ENCODE measurements around the gene EBLN2.

Gene EBLN2
- 7.2 to 22.9 (median 9.8) reads per million in 9 experiments for total RNA-seq

DNA sequence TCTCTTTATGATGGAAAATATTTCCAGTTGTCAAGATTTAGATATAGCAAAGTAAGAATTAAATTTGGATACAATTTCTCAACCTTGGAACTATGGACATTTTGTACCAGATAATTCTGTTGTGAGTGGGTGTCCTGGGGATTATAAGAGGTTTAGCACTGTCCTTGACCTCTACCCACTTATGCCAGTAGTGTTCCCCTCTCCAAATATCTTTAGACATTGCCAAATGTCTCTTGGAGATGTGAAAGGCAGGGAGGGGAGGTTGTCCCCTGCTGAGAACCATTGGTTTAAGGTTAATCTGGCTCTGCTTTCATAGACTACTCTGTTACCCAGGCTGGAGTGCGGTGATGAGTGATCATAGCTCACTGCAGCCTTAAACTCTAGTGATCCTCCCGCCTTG is at the start of gene EBLN2:
TSS of gene EBLN2 (plus strand) at position 244 of the 400 bp plus-strand sequence. CDS start 423 bp downstream, outside the sequence.
- H3K27ac Mint-ChIP-seq: peak within 1 kb of the TSS in 1 of 2 donors; percentile 7

DNA sequence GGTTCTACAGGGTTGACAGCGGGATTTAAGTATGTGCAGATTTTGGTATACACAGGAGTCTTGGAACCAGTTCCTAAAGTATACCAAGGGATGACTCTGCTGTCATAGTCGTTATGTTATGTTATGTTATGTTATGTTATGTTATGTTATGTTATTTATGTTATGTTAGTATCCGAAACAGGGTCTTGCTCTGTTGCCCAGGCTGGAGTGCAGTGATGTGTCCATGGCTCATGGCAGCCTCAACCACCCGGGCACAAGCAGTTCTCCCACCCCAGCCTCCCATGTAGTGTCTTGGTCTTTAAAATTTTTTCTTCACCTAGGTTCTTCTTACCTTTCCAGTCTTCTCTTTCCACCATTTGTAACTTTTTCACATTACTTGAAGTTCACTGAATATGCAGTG is 43.2 kb upstream of the EBLN2 start:
- Mint-ChIP-seq H3K36me3 (ENCODE audit: insufficient read depth) (peaks cover 19% of the 10 kb centered on the region), H3K4me1 (ENCODE audit: low read depth in 2 of 2) (peaks cover 35 to 60% of the 10 kb centered on the region in 2 donors), H3K27me3 (no peaks in the 10 kb centered on the region), H3K27ac (peak overlapping the region in 1 of 2 donors; percentile 10), H3K4me3 (peak overlapping the region in 1 of 2 donors; percentile 3), H3K9me3 (no peaks in the 10 kb centered on the region)
- ATAC-seq (replicated peaks): no peak
- no peak for DNase-seq

More for the DNA sequence above, at the start of gene EBLN2:
- Mint-ChIP-seq H3K36me3 (ENCODE audit: insufficient read depth) (peaks cover 50% of the 10 kb centered on the region), H3K4me1 (ENCODE audit: low read depth in 2 of 2) (peaks cover 3 to 6% of the 10 kb centered on the region in 2 donors), H3K9me3 (no peaks in the 10 kb centered on the region), H3K4me3 (no peak within 1 kb of the TSS), H3K27me3 (no peaks in the 10 kb centered on the region)
- no peak for ATAC-seq (replicated peaks)
- no peak for DNase-seq

DNA sequence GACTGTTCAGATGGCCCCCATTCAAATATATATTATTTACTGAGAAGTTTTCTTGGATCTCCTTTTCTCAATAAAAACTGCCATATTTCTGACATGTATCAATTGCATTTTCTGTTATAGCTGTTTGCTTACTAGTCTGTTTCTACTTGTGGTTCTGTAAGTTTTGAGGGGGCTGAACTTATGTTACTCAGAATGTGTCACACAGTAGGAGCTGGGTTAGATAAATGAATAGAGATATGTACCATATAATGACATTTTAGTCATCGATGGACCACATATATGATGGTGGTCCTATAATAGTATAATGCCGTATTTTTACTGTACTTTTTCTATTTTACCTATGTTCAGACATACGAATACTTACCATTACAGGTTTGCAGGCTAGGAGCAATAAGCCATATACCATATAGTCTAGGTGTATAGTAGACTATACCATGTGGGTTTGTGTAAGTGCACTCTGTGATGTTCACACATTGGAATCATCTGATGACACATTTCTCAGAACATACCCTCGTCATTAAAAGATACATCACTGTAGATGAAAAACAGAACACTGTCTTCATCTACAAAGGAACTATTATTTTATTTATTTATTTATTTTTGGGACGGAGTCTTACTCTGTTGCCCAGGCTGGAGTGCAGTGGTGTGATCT is 42.5 kb upstream of the EBLN2 start:
- peak overlapping the region in 1 of 2 donors; percentile 10 for H3K27ac Mint-ChIP-seq
- H3K4me3 Mint-ChIP-seq: peak overlapping the region in 1 of 2 donors; percentile 3
- ATAC-seq (replicated peaks): peak; percentile 47
- peaks cover 19% of the 10 kb centered on the region for H3K36me3 Mint-ChIP-seq (ENCODE audit: insufficient read depth)
- no peak for DNase-seq
- peaks cover 35 to 57% of the 10 kb centered on the region in 2 donors for H3K4me1 Mint-ChIP-seq (ENCODE audit: low read depth in 2 of 2)
- H3K9me3 Mint-ChIP-seq: no peaks in the 10 kb centered on the region
- H3K27me3 Mint-ChIP-seq: no peaks in the 10 kb centered on the region

DNA sequence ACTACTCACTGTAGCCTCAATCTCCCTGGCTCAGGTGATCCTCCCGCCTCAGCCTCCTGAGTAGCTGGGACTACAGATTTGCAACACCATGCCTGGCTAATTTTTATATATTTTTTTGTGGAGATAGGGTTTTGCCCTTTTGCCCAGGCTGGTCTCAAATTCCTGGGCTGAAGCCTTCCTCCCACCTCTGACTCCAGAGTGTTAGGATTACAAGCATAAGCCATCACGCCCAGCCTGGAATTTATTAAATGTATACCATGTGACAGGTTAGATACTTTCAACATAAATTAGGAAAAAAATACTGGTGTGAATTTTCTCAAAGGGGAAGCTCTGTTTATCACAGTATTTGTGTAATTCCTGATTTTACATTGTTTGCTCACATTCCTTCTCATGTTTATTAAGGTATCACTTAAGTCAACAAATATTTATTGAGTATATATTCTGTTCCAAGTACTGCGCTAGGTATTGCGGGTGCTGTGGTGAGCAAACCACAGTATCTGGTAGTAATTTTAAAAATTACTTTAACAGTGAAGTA is 40.1 kb upstream of the EBLN2 start:
- ATAC-seq (replicated peaks): no peak
- Mint-ChIP-seq H3K4me3 (no peak overlapping the region), H3K9me3 (no peaks in the 10 kb centered on the region), H3K4me1 (ENCODE audit: low read depth in 2 of 2) (peaks cover 42 to 68% of the 10 kb centered on the region in 2 donors), H3K36me3 (ENCODE audit: insufficient read depth) (peaks cover 7% of the 10 kb centered on the region), H3K27me3 (no peaks in the 10 kb centered on the region), H3K27ac (peak overlapping the region in 1 of 2 donors; percentile 21)
- DNase-seq: no peak

DNA sequence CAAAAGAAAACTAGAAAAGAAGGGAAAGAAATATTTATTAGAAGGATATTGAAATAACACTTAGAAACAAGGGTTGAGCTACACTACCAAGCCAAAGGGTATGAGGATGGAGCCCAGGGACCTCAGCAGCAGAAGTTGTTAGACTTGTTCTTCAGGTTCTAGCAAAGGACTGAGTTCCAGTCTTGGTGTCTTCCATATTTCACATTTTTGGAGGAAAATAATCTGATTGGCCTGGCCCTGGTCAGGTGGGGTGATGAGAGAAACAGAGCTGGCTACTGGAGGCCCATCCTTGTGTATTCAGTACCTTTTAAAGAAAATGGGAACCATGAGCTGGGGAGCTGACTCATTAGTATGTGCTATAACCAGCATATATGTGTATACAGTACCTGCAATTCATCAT is 36.6 kb upstream of the EBLN2 start:
- no peak for DNase-seq
- Mint-ChIP-seq H3K36me3 (ENCODE audit: insufficient read depth) (peaks cover 5% of the 10 kb centered on the region), H3K9me3 (no peaks in the 10 kb centered on the region), H3K27me3 (no peaks in the 10 kb centered on the region), H3K4me1 (ENCODE audit: low read depth in 2 of 2) (peaks cover 43 to 74% of the 10 kb centered on the region in 2 donors), H3K27ac (peak overlapping the region; percentile 36 to 47), H3K4me3 (peak overlapping the region in 1 of 2 donors; percentile 39)
- no peak for ATAC-seq (replicated peaks)

DNA sequence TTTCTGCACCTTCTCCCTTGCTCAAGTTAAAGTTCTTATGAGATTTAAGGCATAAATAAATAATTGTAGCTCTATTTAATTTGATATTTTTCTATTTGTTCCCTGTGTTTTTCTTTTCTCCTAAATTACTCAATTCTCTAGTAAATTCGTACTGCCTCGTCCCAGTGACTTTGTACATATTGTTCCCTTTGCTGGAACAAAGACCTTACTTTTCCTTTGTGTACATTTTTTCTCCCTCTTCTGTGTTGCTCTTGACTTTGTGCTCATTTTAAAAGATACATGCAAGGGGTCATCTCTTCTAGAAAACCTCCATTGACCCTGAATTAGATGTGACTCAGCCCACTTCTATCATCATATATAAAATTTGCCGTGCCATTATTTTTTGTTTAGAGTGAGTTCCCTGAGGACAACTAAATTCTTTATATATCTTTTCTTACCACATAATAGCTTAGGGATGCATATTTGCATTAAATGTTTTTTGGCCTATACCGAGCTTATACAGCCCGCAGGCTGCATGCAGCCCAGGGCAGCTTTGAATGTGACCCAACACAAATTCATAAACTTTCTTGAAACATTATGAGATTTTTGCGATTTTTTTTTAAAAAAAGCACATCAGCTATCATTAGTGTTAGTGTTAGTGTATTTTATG is 35.2 kb upstream of the EBLN2 start:
- no peak for ATAC-seq (replicated peaks)
- Mint-ChIP-seq H3K27ac (no peak overlapping the region), H3K4me3 (no peak overlapping the region), H3K4me1 (ENCODE audit: low read depth in 2 of 2) (peaks cover 41 to 76% of the 10 kb centered on the region in 2 donors), H3K27me3 (no peaks in the 10 kb centered on the region), H3K9me3 (no peaks in the 10 kb centered on the region), H3K36me3 (ENCODE audit: insufficient read depth) (peaks cover 5% of the 10 kb centered on the region)
- DNase-seq: no peak

DNA sequence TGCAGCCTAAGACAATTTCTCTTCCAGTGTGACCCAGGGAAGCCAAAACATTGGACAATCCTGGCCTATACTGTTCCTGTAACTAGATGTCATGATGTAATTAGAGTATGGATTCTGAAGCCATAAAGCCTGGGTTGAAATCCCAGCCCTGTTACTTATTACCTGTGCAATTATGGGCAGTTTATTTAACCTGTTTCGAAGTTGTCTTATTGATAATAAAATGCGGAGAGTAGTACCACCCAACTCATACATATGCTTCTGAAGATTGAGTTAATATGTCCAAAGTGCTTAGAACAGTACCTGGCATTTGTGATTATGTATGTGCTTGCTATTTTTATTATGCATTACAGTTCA is 34.7 kb upstream of the EBLN2 start:
- H3K9me3 Mint-ChIP-seq: no peaks in the 10 kb centered on the region
- no peak overlapping the region for H3K4me3 Mint-ChIP-seq
- H3K27me3 Mint-ChIP-seq: no peaks in the 10 kb centered on the region
- H3K4me1 Mint-ChIP-seq (ENCODE audit: low read depth in 2 of 2): peaks cover 41 to 74% of the 10 kb centered on the region in 2 donors
- H3K36me3 Mint-ChIP-seq (ENCODE audit: insufficient read depth): peaks cover 5% of the 10 kb centered on the region
- no peak for ATAC-seq (replicated peaks)
- H3K27ac Mint-ChIP-seq: no peak overlapping the region
- no peak for DNase-seq

DNA sequence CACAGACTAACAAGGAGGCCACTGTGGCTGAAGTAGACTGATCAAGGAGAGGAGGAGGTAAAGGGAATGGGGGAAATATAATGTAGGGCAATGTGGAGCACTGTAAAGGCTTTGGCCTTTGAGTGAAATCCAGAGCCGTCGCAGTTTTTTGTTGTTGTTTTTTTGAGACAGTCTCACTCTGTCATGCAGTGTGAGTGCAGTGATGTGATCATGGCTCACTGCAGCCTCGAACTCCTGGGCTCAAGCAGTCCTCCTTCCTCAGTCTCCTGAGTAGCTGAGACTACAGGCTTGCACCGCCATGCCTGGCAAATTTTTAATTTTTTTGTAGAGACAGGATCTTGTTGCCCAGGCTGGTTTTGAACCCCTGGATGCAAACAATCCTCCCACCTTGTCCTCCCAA is 32.7 kb upstream of the EBLN2 start:
- Mint-ChIP-seq H3K27ac (peak overlapping the region; percentile 9 to 64), H3K36me3 (ENCODE audit: insufficient read depth) (peaks cover 9% of the 10 kb centered on the region), H3K27me3 (no peaks in the 10 kb centered on the region), H3K4me3 (peak overlapping the region in 1 of 2 donors; percentile 7), H3K4me1 (ENCODE audit: low read depth in 2 of 2) (peaks cover 41 to 78% of the 10 kb centered on the region in 2 donors), H3K9me3 (no peaks in the 10 kb centered on the region)
- peak; percentile 14 for ATAC-seq (replicated peaks)
- DNase-seq: no peak

DNA sequence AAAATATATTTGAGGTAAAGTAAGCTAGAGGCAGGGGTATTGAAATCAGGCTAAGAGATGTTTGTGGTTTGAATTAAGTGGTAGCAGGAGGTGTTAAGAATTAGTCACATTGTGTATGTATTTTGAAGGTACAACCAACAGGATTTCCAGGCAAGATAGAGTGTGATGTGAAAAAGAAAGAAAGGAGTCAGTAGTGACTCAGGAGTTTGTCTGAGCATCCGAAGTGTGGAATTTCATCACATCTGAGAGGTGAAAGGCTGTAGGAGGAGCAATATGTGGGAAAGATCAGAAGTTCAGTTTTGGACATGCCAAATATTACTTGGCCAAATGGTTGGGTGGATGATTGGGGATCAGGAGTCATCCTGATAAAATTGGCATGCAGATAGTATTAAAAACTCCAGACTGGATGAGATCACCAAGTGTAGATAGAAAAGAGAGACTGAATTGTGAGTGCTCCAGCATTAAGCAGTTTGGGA is 32.1 kb upstream of the EBLN2 start:
- Mint-ChIP-seq H3K36me3 (ENCODE audit: insufficient read depth) (peaks cover 9% of the 10 kb centered on the region), H3K27me3 (no peaks in the 10 kb centered on the region), H3K9me3 (no peaks in the 10 kb centered on the region), H3K27ac (peak overlapping the region; percentile 9 to 64), H3K4me3 (peak overlapping the region; percentile 1 to 7), H3K4me1 (ENCODE audit: low read depth in 2 of 2) (peaks cover 44 to 78% of the 10 kb centered on the region in 2 donors)
- DNase-seq (no peak), ATAC-seq (replicated peaks) (peak; percentile 96)

DNA sequence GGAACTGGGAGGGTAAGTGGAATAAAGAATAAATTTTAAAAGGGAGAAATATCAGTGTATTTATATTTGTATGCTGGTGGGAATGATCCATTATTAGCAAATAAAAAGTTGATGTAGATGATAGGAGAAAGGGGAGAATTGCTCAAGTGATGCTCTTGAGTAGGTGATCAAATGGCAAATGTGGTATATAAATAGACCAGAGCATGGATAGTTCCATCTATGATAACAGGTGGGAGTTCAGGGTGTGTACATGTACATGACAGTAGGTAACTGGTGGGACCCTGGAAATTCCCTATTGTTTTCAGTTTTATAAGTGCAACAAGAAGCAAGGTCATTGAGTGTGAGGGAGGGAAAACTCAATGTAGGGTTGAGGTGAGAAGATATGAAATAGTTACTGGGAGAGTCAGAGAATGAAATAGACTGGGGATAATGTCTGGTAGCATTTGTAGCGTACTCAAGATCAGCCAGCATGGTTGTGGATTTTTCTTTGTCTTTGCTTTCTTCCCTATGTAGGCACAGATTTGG is 31.3 kb upstream of the EBLN2 start:
- H3K4me1 Mint-ChIP-seq (ENCODE audit: low read depth in 2 of 2): peaks cover 45 to 78% of the 10 kb centered on the region in 2 donors
- H3K27ac Mint-ChIP-seq: peak overlapping the region; percentile 9 to 64
- peak overlapping the region in 1 of 2 donors; percentile 7 for H3K4me3 Mint-ChIP-seq
- no peak for DNase-seq
- no peaks in the 10 kb centered on the region for H3K9me3 Mint-ChIP-seq
- no peak for ATAC-seq (replicated peaks)
- H3K27me3 Mint-ChIP-seq: no peaks in the 10 kb centered on the region
- H3K36me3 Mint-ChIP-seq (ENCODE audit: insufficient read depth): peaks cover 9% of the 10 kb centered on the region

DNA sequence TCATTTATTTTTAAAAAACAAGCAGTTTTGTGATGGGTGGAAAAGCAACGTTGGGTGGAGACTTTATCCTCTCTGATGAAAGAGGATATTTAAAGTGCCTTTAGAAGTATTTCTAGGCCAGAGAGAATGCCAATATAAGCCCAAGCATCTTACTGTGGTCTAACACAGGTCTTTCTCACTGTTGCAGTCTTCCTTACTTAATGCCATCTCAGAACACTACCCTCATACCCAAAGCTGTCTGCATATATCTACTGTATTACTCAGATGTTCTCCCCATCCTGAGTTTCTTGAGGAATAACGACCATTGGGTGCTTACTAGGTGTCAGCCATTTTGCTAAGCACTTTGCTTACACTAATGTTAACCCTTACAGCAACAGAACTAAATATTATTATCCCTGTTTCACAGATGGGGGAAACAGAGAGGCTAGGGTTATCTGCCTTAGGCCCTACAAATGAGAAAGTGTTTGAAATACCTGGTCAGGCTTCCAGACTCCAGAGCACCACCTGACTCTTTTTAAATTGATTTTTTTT is 29.8 kb upstream of the EBLN2 start:
- Mint-ChIP-seq H3K27ac (no peak overlapping the region), H3K4me3 (no peak overlapping the region), H3K4me1 (ENCODE audit: low read depth in 2 of 2) (peaks cover 45 to 74% of the 10 kb centered on the region in 2 donors), H3K27me3 (no peaks in the 10 kb centered on the region), H3K9me3 (no peaks in the 10 kb centered on the region), H3K36me3 (ENCODE audit: insufficient read depth) (peaks cover 9% of the 10 kb centered on the region)
- DNase-seq: no peak
- ATAC-seq (replicated peaks): no peak

DNA sequence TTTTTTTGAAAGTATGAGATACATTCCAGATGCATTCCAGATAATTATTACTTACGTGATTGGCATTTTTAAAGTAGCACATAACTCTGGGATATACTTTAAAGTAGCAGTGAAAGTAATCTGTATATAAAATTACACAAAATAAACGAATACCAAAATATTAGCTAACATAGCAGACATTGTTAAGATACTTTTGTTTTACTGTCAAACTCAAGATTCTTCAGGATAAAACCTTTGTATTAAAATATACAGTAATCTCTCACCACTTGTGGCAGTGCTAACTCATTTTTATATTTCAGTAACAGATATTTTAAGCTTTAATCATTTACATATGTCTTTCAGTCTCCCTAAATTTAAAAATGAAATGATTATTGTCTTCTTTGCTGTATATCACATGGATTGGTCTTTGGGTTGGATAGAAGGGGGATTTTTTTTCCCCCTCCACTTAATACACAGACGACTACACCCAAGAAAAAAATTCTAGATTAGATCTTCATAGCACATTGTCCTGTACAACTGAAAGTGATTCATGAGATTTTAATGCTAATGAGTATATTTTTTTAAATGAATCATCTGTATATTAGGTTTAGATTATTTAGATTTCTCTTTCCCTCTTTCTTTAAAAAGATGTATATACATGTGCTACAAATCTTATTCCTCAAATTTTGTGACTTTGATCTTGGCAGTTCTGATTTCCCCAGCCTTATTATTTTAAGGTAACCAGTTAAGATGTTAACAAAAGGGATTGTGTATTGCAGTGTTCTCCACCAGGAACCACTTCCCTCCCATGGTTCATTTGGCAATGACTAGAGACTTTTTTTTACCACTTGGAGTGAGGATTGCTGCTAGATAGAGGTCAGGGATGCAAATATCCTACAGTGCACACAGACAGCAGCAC is 24.5 kb upstream of the EBLN2 start:
- Mint-ChIP-seq H3K9me3 (no peaks in the 10 kb centered on the region), H3K4me3 (peak overlapping the region in 1 of 2 donors; percentile 34)
- no peak for DNase-seq

More for the DNA sequence above, 24.5 kb upstream of the EBLN2 start:
- peak overlapping the region; percentile 17 to 18 for H3K27ac Mint-ChIP-seq
- H3K4me1 Mint-ChIP-seq (ENCODE audit: low read depth in 2 of 2): peaks cover 39 to 68% of the 10 kb centered on the region in 2 donors
- H3K27me3 Mint-ChIP-seq: no peaks in the 10 kb centered on the region
- no peak for ATAC-seq (replicated peaks)
- peaks cover 7% of the 10 kb centered on the region for H3K36me3 Mint-ChIP-seq (ENCODE audit: insufficient read depth)

Measured in effector memory CD8-positive, alpha-beta T cell (primary cell).